Stimulated activated CD4-positive, alpha-beta T cell treated with anti-CD3 and anti-CD28 coated beads, Interleukin-2, amount 100 ng/mL, for 24 hours (primary cell): ENCODE data around the gene LMO1.

Experiments used
- DNase-seq, 2 donors: peaks; one replicate each; pipeline ENCODE4 v3.0.0-alpha.2; 2020

LMO1 gene

DNA sequence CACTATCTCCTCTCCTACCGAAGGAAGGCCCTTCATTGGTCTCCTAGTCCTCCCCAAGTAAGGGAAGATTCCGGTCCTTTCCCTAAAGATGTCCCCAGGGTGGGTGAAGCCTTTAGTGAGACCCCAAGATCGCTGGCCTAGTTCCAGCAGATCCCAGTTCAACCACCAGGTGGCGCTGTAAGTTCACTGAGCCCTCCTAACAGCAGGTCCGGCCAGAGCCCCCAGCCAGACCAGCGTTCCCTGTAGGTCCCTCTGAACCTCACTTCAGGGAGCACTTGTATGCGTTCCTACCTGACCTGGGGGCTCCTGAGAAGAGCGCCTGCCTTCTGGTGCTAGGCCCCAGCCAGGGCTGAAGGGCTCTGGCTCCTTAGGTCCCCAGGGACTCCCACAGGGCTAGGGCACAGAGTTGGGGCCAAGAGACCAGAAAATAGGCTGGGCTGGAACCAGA is 38.1 kb downstream of the LMO1 start:
- DNase-seq: peak; percentile 77 to 79

DNA sequence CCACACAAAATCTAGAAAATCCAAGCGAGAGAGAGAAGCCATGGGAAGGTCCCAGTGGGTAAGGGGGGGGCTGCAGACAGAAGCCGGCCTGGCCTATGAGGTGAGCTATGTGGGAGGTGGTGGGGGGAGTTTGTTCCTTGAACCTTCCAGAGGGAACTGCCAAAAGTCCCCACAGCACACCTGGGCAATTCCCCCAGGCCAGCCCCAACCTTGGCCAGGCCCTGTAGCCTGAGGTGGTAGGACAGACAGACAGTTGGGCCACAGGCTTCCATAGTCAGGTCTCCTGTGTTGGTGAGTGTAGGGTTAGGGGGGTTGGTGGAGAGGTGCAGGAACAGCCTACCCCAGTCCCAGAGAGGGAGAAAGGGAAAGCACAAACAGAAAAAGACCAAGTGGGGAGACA is 39.0 kb downstream of the LMO1 start:
- no peak for DNase-seq

DNA sequence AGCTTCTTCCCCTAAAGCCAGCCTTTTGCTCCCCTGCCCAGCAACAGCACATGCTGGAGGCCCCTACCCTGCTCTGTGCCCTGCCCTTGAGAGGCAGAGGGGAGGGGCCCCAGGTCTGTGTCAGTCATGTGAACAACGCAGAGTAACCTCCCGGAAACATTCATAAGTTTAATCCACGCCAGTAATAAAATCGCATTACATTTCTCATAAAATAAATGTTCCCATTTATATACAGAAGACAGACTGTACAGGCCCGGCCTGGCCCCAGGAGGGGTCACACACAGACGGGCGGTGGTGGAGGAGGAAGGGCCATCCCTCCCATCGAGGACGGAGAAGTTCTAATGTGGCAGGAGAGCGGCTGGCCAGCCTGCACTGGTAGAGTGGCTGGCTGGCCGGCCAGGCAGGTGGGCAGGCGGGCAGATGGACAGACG is 39.5 kb downstream of the LMO1 start:
- DNase-seq: no peak

DNA sequence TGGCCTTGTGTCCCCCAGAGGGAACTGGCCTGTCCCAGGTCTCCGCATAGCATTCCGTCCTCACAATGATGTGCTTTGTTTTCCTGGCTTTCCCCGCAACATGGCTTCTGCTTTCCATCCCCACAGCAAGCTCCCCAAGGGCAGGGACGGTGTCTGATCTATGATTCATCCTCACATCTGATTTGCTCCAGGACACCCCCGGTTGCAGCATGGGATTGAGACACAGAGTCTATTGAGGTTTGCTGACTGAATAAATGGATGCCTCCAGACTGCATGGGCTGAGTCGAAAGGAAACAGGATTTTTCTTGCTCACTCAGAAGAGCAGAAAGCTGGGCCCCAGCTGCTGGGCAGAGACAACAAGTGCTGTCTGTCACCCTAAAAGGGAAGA is 40.2 kb downstream of the LMO1 start:
- no peak for DNase-seq

DNA sequence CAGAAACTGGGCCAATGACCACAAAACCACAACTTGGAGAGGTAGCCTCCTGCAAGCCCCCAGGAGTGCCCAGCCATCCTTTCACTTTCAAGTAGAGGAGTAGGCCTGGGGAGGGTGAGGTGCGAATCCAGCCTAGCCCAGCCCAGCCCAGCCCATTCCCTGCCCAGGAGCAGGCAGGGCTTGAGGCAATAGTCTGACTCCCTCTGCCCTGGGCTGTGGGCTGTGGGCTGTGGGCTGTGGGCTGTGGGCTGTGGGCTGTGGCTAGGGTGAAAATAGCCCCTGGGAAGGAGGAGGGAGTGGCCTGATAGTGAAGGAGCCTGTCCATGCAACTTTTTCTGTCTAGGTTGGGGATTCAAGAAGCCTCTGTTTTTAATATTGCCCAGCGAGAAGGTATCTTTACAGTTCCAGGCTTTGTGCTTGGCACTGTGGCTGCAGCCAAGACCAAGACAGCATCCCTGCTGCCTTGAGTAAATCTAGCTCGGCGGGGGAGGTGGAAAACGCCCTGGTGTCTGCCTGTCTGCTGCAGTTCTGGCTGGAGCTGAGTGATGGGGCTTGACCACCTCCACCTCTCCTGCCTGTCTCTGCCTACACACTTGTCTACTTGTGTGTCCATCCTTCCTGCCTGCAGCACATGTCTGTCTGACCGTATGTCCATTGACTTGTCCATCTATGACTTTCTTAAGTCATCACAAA is 40.7 kb downstream of the LMO1 start:
- no peak for DNase-seq

DNA sequence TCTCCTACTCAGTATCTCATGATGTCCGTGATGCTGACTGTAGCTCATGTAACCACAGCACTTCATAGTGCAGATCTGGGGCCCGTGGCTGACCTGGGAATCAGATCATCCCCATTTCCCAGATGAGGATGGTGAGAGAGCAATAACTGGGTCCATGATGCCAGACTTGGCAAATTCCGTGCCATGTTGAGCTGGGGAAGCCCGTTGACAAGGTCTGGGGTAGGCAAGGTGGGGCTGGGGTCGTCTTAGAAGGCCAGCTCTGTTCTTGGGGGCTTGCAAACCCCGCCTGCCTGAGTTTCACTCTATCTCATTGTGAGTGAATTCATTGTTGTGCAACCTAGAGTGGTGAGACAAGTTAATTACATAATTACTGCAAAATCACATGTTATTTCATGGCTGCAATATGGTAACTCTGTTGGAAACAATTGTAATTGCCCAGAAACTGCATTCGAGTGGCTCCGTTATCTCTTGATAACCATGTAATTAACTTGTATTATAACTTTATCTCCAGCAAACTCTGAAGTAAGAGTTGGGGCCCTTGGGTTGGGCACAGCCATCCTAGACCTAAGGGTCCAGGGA is 41.7 kb downstream of the LMO1 start:
- DNase-seq: no peak

DNA sequence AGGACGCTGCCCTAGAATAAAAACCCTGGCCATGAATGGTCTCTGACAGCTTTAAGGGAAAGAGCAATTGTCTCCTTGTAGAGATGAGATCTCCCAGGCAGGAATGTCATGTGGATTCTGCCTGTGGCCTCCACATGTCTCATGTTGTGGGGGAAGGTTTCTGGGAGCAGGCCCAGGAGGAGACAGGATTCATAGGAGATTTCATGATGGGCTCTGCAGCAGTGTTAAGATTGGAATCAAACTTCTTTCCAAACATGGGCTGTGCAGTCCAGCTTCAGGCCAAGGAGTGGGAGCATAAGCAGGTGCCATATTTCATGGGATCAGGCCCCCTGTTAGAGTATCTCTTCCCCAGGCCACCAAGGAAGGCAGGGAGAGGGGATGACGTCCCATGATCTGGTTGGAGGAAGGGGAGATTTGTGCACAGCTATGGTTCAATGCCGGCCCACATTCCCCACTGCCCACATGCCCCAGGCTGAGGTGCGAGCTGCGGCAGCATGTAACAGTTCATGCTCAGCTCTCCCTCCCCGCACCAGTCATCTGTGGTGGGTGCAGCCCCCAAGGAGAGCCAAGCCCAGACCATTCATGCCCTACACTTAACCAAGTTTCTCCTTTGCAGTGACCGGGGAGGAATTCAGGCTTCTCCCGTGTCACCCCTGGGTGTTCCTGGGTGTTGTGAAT is 42.5 kb downstream of the LMO1 start:
- DNase-seq: no peak

DNA sequence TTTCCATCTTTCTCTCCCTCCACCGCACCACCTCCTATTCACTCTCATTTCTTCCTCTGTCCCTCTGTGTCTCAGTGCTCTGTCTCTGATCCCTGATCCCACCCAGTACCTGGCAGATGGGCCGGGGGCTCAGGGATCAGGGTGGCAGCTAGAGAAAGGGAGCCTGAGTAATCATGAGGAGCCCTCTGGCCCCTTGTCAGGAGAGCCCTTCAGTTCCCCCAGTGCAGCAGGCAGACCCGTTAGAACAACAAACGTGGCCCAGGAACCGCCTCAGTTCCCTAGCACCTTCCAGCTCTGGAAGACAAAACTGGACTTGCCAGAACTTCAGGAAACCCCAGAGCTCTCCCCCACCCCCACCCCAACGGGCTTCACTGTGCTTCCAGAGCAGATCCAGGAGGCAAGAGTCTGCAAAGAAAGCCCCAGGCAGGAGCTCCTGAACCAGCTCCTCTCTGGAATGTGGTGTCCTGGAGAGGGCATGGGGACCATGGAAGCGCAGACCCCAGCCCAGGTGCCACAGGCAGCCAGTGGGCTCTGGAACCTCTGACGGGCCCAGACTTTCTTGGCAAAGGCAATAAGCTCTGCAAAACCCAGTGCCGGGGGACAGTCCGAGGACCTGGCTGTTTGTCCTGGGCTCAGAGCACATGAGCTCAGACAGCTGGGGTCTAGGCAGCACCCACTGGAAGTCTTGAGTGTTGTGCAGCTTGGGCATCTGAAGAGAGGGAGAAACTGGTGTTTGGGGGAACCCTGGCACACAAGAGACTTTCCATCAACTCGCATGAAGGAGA is 43.2 kb downstream of the LMO1 start:
- no peak for DNase-seq

DNA sequence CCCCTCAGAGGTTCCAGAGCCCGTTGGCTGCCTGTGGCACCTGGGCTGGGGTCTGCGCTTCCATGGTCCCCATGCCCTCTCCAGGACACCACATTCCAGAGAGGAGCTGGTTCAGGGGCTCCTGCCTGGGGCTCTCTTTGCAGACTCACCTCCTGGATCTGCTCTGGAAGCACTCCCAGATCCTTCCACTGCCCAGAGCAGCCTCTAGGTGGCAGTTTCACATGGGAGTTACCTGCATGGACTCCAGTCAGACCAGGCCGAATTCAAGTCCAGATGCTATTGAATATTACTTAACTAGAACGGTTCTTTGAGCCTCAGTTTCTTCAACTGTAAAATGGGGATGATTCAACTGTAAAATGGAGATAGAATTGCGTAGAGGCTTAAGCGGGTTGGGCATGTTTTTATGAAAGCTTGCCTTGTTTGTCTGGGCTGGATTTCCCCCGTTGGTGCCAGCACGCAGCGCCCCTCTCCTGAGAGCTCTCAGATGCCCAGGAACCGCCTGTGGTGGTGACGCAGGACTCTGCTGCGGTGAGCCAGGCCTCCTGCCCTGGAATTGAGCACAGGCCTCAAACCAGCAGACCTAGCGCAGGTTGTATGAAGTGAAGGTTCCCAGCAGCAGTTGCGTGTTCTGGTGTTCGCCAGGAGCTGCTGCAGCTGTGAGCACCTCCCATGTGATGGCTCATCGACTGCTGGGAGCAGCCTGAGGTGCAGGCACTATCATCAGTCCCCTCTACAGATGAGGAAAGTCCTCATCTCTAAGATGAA is 44.2 kb downstream of the LMO1 start:
- DNase-seq: peak in 1 of 2 donors; percentile 36

DNA sequence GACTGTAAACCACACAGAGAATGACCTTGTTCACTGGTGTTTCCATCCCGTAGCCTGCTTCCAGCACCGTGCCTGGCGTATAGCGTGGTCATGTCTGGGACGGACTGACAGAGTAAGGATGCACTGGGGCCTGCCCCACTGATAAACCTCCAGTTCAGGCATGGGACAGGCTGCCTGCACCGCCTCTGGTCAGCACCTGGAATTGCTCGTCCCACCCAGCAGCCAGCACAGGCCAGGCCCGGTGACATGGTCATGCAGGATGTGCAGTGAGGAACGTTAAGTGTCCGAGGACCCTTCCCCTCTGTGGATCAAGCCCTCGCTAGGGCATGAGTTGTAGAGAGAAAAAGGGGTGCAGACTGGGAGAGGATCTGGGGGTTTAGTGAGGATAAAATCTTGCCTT is 44.8 kb downstream of the LMO1 start:
- no peak for DNase-seq

DNA sequence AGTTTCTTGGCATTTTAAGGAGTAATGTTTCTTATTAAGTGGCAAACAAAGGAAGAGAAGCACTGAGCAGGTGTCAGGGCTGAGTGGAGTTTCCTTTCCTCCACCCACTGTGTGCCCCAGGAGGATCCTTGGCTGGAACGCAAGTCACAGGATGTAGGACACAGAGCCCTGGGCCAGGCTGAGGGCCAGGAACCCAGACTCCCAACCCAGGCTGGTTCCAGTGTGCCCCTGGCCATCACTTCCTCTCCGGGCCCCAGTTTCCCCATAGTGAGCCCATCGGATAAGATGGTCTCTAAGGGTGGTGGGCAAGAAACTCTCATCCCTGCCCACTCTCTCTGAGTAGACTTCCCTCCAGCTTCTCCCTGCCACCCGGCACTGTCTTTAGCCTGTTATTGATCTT is 45.3 kb downstream of the LMO1 start:
- DNase-seq: no peak

DNA sequence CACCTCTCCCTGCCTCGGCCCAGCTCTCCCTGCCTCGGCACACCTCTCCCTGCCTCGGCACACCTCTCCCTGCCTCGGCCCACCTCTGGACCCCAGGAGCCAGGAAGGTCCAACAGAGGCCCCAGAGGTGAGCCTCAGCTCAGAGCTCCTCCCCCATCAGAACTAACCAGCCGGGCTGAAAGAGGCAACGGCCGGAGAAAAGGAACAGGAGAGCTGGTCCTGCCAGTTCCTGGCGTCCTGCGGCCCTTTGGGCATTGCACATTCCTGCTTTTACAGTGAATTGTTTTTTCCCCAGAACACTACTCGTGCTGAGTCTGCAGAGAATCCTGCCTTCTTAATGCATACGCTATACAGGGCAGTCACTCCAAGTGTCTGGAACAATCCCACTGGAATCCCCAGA is 45.8 kb downstream of the LMO1 start:
- DNase-seq: no peak

DNA sequence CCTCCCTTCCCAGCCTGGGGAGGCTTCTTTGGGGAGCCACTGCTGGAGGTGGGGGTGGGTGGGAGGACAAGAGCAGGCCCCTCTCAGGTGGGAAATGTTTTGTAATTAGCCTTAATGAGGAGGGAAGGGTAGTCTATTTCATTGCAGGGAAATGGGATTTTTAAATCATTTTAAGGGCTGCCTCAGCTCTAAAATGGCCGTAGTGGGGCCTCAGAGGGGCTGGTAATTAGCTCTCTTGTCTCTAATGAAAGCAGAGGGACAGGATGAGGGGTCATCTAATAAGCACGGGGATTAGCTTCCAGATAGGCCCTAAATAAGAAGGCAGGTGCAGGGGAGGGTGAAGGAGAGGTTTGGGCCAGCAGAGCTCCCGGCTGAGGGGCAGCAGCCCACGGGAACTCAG is 46.5 kb downstream of the LMO1 start:
- no peak for DNase-seq

DNA sequence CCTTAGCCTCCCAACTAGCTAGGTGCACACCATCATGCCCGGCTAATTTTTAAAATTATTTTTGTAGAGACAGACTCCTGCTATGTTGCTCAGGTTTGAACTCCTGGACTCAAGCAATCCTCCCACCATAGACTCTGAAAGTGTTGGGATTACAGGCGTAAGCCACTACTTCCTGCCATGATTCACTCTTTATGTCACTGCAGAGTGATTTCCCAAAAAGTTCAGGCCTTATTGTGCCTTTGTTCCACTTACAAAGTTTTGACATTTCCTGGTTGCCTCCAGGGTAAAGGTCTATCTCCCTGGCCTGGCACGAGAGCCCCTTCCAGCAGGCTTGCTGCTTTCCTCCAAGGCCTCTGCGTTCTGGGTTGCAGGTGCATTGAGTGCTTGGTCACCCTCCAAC is 50.3 kb downstream of the LMO1 start:
- no peak for DNase-seq

DNA sequence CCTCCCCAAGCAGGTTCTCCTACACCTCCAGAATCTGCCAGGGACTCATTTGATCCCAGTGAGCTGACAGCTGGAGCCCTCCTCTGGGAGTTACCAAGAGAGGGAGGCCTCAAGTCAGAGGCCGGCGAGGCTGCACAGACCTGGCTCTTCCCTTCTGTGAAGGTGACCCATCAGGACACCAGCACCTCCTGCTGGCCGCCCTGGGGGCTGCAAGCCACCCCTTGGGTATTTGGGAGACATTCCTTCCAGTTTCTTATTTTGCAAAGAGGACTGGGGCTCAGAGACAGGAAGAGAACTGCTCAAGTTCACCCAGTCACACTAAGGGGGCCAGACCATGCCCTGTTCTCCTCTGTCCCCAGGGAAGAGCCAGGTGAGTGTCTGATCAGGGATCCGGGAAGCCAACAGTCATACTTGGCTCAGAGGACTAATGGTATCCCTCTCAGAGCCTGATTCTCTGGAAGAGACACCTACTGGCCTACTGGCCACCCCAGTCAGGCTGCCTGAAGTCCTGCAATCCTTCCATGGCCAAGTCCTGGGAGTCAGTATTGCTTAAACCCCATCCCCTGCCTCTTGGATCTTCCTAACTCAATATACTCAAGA is 54.4 kb downstream of the LMO1 start:
- peak in 1 of 2 donors; percentile 58 for DNase-seq

DNA sequence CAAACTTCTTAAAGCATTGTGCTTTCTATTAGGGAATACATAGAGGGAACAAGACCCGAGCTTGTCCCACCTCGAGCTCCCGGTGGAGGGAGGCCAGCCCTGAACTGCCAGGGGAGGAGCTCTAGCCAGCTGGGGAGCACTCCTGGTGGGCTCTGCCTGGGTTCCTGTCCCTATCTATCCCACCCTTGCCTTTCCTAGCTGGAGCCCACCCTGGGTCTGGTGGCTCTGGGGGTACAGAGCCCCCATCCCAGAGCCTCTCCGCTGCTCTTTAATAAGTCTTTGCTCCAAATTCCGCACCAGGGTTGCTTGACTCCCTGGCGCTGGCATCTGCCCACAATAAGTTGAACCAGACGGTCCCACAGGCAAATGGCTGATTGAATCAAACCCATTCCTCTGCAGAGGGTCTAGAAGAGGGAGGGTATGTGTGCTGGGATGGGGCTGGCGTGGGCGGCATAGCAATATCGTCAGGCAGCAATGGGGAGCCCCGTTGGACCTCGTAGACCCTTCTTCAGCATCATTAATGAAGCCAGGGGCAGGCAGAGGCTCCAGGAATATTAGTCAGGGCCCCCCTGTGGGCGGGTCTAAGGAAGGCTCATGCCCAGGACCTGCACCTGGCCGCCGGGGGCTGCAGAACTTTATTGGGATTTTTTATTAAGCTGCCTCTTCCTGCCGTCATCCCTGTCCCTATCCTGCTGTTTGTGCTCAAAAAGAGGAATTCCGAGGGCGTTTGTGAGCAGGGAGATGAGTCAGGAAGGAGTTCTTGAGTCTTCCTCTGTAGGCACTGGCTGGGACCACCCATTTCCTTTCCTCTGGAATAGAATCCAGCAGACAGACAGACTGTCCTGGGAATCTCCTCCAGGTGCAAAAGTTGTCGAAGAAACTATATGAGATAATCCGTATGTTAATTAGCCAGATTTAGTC is 56.3 kb downstream of the LMO1 start:
- DNase-seq: no peak

DNA sequence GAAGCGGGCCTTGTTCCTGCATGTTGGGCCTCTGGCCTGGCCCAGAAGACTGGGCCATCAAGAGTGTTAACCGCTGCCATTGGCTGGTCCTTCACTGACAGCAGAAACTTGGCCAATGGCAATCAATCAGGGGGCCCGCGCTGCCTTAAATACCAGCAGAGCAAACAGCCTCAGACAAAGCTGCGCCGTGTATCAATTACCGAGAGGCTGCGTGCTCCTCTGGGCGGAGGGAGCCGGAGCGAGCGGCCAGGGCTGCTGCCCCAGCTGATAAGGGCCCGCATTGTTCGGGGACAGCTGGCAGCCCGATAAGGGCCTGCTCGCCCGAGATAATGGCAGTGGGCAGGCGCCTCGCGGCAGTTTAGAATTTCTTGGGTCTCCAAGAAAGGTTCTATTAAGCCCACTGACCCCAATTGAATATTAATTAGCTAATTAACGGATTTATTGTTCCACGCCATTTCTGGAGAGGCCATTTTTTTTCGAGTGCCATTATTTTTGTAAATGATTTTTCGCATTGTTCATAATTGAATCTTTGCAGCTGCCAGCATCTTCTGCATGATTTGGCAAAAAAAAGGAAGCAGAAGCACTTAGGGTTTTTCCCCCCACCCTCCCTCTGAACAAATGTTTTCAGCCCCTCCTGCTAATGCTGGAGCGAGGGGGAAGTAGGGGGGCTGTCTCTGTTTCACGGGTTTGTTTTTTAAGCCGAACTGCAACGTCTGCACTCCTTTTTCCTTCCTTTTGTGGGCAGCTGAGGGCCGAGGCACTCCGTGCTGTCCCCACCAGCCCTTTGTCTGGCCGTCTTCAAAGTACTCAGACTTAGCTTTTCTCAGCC is 57.2 kb downstream of the LMO1 start:
- DNase-seq: no peak

DNA sequence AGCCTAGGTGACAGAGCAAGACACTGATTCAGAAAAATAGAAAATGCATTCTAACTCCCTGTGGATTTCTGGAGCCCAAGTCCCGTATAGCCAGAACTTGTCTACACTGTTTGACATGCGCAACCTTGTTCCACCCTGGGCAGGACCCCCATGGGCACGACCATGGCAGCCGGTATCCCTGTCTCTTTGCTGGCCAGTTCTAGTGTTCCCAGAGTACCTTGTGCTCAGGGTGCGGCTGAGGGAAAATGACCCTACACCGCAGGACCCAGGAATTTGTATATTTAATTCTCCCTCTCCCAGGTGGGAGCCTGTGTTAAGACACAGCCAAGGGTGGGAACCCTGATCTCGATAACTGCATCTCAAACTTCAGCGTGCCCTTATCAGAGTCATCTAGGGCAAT is 58.1 kb downstream of the LMO1 start:
- no peak for DNase-seq

DNA sequence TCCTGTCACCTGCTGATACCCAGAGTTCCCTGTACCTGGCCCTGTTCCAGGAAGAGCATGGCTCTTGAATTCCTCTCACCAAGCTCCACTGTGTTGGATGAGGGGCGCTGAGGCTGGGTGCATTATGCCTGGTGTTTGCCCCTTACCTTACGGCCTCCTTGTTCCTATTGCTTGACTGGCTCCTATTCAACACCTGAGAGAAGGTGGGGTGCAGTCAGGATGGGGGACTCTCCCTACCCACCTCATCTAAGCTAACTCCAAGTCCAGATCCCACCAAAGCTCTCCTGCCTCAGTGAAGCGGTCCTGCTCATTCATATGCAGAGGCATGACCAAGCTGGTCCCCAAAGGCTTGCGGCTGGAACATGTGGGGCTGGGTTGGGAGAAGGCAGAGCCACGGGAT is 59.1 kb downstream of the LMO1 start:
- DNase-seq: no peak

DNA sequence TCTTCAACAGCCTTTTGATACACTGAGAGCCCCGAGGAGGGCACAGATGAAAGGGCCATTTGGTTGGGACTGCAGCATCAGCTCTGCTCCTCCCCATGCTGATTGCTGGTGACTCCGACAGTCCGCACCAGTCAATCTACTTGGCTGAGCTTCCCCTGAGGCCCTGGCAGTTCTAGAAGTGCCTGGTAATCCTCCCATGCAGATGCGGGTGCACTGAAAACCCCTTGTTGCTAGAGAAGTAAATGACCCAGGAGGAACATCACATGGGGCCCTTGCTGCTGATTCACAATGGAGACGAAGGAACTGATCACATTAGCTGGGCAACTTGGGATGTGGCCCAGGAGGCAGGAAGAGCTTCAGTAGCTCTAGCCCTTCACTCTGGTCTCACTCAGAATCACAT is 59.7 kb downstream of the LMO1 start:
- DNase-seq: no peak

DNA sequence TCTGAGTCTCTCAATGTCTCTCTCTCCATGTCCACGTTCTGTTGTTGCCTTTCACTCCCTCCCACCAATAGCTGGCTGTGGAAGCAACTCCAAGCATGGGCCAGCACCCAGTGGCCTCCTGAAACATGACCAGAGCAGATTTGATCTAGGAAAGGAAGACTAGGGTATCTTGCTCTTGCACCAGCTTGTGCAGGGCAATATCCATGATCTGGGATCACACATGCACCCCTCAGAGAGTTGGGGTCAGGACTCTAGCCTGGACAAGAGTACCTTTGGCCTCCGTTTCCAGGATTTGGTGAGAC is 60.3 kb downstream of the LMO1 start:
- no peak for DNase-seq
